Prostate gland (tissue), 2 donors: ENCODE results near the gene OSBP.

Experiments
- POLR2A ChIP-seq: fragments of 450-650 bp; IDR thresholded peaks from one replicate; pipeline ENCODE4 v1.6.1; 2016; ENCODE audit warnings: antibody characterized with exemption, mild to moderate bottlenecking
- POLR2AphosphoS5 ChIP-seq: sonication (generic); formaldehyde crosslinking; IDR thresholded peaks from one replicate; pipeline ENCODE4 v1.6.1; 2017; ENCODE audit warnings: antibody characterized with exemption
- TF ChIP-seq, protein P1 (sequence below), 4 experiments: fragments of 200-600 bp in 2 of 4; fragments of 450-650 bp in 2 of 4; sonication (generic) in 2 of 4; IDR thresholded peaks; 1 replicate in 3 of 4; 2 replicates in 1 of 4; pipeline ENCODE4 v1.5.1; 2016 to 2019; ENCODE audit warnings: antibody characterized with exemption in 4 of 4, mild to moderate bottlenecking in 2 of 4, moderate library complexity in 2 of 4

DNA sequence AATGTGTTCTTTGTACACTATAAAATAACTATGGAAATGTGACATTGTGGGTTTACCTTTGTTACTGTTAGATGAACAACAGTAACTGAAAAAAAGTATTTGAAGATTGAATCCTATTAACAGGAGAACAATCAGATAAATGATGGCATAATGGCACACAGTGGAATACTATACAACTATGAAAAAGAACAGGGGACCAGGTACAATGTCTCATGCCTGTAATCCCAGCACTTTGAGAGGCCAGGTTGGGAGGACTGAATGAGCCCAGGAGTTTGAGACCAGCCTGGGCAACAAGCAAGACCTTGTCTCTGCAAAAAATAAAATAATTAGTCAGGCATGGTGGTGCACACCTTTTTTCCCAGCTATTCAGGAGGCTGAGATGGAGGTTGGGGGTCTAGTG, 14.4 kb upstream of the OSBP start:
- TF ChIP-seq, protein P1, sequence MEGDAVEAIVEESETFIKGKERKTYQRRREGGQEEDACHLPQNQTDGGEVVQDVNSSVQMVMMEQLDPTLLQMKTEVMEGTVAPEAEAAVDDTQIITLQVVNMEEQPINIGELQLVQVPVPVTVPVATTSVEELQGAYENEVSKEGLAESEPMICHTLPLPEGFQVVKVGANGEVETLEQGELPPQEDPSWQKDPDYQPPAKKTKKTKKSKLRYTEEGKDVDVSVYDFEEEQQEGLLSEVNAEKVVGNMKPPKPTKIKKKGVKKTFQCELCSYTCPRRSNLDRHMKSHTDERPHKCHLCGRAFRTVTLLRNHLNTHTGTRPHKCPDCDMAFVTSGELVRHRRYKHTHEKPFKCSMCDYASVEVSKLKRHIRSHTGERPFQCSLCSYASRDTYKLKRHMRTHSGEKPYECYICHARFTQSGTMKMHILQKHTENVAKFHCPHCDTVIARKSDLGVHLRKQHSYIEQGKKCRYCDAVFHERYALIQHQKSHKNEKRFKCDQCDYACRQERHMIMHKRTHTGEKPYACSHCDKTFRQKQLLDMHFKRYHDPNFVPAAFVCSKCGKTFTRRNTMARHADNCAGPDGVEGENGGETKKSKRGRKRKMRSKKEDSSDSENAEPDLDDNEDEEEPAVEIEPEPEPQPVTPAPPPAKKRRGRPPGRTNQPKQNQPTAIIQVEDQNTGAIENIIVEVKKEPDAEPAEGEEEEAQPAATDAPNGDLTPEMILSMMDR (IDR thresholded peaks at IDR 0.05), result no peak
- TF ChIP-seq POLR2A (no peak), POLR2AphosphoS5 (no peak)
